ENCODE data around the gene EFNA4.

DNA sequence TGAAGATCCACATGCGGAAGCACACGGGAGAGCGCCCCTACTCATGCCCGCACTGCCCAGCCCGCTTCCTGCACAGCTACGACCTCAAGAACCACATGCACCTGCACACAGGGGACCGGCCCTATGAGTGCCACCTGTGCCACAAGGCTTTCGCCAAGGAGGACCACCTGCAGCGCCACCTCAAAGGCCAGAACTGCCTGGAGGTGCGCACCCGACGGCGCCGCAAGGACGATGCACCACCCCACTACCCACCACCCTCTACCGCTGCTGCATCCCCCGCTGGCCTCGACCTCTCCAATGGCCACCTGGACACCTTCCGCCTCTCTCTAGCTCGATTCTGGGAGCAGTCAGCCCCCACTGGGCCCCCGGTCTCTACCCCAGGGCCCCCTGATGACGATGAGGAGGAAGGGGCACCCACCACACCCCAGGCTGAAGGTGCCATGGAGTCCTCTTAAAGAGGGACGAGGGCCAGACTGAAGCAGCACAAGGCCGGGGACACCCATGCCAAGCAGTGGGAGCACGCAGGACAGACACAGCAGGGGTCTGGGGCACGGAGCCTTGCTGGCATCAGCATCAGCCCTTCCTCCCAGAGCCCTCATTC lies 47.2 kb upstream of the EFNA4 start:
- TF ChIP-seq, protein P1, sequence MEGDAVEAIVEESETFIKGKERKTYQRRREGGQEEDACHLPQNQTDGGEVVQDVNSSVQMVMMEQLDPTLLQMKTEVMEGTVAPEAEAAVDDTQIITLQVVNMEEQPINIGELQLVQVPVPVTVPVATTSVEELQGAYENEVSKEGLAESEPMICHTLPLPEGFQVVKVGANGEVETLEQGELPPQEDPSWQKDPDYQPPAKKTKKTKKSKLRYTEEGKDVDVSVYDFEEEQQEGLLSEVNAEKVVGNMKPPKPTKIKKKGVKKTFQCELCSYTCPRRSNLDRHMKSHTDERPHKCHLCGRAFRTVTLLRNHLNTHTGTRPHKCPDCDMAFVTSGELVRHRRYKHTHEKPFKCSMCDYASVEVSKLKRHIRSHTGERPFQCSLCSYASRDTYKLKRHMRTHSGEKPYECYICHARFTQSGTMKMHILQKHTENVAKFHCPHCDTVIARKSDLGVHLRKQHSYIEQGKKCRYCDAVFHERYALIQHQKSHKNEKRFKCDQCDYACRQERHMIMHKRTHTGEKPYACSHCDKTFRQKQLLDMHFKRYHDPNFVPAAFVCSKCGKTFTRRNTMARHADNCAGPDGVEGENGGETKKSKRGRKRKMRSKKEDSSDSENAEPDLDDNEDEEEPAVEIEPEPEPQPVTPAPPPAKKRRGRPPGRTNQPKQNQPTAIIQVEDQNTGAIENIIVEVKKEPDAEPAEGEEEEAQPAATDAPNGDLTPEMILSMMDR (conservative IDR thresholded peaks at IDR 0.05; ENCODE audit: low read depth, low read length) = no peak
- no peak for TF ChIP-seq EZH2 (IDR thresholded peaks at IDR 0.05; ENCODE audit: low read length, unreplicated experiment)

Data from PC-3 (cell line).